Measurements from ENCODE around the gene USP1.

The USP1 gene

GRCh38 chr1:62448221-62448933 is 11.5 kb downstream of the USP1 start:
- DNase-seq (ENCODE audit: low read depth): no peak
- no peak for TF ChIP-seq CTCF (IDR thresholded peaks at IDR 0.05; ENCODE audit: control insufficient read depth, extremely low read depth, insufficient read depth)
- no peak overlapping the region for H3K4me3 ChIP-seq (ENCODE audit: low read depth, low read length)

DNA sequence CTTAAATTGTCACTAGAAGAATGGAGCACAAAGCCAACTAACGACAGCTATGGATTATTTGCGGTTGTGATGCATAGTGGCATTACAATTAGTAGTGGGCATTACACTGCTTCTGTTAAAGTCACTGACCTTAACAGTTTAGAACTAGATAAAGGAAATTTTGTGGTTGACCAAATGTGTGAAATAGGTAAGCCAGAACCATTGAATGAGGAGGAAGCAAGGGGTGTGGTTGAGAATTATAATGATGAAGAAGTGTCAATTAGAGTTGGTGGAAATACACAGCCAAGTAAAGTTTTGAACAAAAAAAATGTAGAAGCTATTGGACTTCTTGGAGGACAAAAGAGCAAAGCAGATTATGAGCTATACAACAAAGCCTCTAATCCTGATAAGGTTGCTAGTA is 13.5 kb downstream of the USP1 start:
- no peak for DNase-seq (ENCODE audit: low read depth)
- H3K4me3 ChIP-seq (ENCODE audit: low read depth, low read length): no peak overlapping the region
- no peak for TF ChIP-seq CTCF (IDR thresholded peaks at IDR 0.05; ENCODE audit: control insufficient read depth, extremely low read depth, insufficient read depth)

DNA sequence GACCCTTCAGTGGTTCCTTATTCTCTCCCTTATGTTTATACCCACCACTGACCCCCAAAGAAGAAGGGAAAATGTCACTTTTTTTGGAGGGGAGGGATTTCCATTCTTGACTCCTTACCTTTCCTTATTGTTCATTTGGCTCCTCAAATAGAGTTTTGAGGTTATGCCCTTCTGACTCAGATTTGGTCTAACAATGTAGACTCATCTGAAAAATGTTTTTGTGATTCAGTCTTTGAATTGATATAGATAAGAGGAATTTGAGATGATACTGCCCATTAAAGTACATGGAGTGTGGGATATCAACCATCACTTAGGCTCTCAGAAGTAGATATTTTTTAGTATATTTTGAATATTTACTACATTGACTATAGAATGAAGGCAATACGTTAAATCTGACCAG is 16.1 kb downstream of the USP1 start:
- TF ChIP-seq CTCF (IDR thresholded peaks at IDR 0.05; ENCODE audit: control insufficient read depth, extremely low read depth, insufficient read depth): no peak
- no peak for DNase-seq (ENCODE audit: low read depth)

DNA sequence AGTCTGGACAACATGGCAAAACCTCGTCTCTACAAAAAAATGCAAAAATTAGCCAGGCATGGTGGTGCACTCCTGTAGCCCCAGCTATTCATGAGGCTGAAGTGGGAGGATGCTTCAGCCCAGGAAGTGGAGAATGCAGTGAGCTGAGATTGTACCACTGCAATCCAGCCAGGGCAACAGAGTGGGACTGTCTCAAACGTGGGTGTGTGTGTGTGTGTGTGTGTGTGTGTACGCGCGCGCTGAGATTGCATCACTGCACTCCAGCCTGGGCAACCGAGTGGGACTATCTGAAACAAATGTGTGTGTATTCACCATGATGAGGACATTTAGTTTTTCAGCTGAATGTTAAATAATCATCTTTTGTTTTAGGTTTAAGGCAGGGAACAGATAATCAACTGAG is 21.1 kb downstream of the USP1 start:
- TF ChIP-seq CTCF (IDR thresholded peaks at IDR 0.05; ENCODE audit: control insufficient read depth, extremely low read depth, insufficient read depth): no peak
- no peak for DNase-seq (ENCODE audit: low read depth)
- no peak overlapping the region for H3K4me3 ChIP-seq (ENCODE audit: low read depth, low read length)

More for the DNA sequence above, 16.1 kb downstream of the USP1 start:
- no peak overlapping the region for H3K4me3 ChIP-seq (ENCODE audit: low read depth, low read length)

GRCh38 chr1:62462370-62462769 is 25.5 kb downstream of the USP1 start:
- no peak overlapping the region for H3K4me3 ChIP-seq (ENCODE audit: low read depth, low read length)
- TF ChIP-seq CTCF (IDR thresholded peaks at IDR 0.05; ENCODE audit: control insufficient read depth, extremely low read depth, insufficient read depth): no peak
- DNase-seq (ENCODE audit: low read depth): no peak

DNA sequence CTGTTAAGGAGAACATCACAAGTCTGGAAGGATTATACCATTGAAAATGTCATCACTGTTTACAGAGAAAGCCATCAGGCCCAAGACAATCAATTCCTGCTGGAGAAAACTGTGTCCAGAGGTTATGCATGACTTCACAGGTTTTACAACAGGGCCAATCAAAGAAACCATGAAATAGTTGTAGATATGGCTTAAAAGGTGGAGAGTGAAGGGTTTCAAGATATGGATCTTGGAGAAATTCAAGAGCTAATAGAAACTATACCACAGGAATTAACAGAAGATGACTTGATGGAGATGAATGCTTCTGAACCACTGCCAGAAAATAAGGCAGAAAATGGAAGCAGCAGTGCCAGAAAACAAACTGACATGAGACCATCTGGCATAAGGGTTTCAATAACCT is 30.2 kb downstream of the USP1 start:
- TF ChIP-seq CTCF (IDR thresholded peaks at IDR 0.05; ENCODE audit: control insufficient read depth, extremely low read depth, insufficient read depth): no peak
- DNase-seq (ENCODE audit: low read depth): no peak
- H3K4me3 ChIP-seq (ENCODE audit: low read depth, low read length): no peak overlapping the region

All from LNCaP clone FGC (cell line).